PC-3 (cell line): ENCODE measurements around the gene ZRANB1.

Experiments used
- CTCF ChIP-seq: fragments of 300-600 bp; sonication (generic); conservative IDR thresholded peaks from 2 replicates; pipeline ENCODE4 v1.5.1; 2017; ENCODE audit warnings: antibody characterized with exemption, low read depth, mild to moderate bottlenecking, low read length
- EZH2phosphoT487 ChIP-seq: fragments of 300-600 bp; sonication (generic); IDR thresholded peaks from 2 replicates; pipeline ENCODE4 v1.6.1; 2018; ENCODE audit warnings: mild to moderate bottlenecking, antibody characterized with exemption, low read length, borderline replicate concordance

- TF ChIP-seq CTCF (no peak), EZH2phosphoT487 (no peak)
Observed at GRCh38 chr10:124935946-124936345, 6.0 kb upstream of the ZRANB1 start.
